8988T (cell line): ENCODE data around the gene RAB20.

Experiments used
- DNase-seq: peaks from one replicate; pipeline ENCODE4 v3.0.0; 2011

Gene RAB20

DNA sequence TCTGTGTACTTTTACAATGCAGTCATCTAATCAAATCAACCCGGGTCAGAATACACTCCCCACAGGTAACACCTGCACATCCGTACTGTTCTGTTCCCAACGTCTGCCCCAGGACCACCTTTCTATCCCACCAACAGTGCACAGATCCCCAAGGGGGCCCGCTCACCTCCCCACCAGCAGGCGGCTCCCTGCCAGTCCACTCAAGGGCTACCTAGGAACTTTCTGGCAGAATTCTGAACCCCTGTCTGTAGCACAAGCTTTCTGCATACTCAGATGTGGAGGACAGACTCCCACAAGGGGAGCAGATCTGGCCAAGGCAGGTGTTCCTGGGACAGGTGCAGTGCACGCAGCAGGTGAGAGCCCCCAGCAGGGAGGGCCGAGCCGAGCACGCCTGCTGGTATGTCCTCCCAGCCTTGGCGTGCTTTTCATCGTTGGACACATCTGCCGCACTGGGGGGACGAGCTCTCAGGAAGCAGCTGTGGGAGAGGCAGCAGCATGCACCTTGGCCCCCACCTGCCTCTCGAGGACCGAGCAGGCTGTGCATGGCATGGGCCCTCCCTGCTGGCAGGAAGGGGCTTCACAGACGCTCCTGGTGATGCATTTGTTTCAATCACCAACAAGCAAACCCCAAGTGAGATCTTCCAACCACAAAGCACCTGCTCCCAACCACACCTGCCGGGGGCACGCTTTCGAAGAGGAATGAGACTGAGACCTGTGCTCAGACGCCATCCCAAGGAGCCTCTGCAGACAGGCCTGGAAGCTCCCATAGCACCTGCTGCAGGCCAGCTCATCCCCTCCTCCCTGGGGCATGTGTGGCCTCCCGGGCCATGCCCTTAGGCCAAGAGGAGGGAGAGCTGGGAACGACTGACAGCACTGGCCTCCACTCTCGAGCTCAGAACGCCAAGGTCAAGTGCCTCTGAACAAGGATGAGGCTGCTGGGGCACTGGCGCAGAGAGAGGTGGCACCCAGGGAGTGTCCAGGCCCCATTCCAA lies 35.9 kb downstream of the RAB20 start:
- DNase-seq = no peak

GRCh38 chr13:110524541-110525257 lies 36.8 kb downstream of the RAB20 start:
- no peak for DNase-seq

- DNase-seq = no peak
These were observed 37.5 kb downstream of the RAB20 start for GRCh38 chr13:110523838-110524540.

DNA sequence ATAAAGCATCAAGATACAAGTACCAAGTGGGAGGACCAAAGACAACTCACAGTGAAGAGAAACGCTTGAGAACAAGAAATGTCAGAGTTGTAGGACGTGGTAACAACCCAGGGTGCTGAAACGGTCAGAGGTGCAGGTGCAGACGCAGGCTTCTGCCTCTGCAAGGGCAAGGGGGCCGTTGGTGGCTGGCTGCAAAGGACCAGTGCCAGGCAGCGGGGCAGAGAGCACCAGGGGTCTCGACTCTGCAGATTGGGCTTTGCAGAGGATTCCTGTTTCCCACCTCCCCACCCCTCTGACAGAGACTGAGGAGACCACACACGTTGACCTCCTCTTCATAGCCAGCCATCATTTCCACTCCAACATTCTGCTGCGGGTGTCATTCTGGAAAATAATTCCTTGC lies 38.3 kb downstream of the RAB20 start:
- no peak for DNase-seq

GRCh38 chr13:110522721-110523120 lies 38.8 kb downstream of the RAB20 start:
- DNase-seq = no peak

- DNase-seq = no peak
These were observed 39.6 kb downstream of the RAB20 start for GRCh38 chr13:110521946-110522345.

DNA sequence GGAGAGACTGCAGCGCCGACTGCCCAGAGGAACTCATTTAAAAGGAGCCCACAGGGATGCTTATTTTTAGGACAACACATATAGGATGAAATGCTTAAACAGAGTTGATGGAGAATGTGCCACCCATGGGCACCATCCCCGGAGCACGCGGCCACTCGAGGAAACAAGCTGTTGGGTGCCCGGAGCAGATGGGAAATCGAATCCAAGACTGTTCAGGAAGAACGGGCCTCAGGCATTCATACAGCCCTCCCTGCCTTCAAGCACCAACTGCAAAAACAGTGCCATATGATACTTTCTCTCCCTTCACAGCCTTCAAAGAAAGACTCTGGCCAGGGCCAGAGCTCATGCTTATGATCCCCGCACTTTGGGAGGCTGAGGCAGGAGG lies 40.2 kb downstream of the RAB20 start:
- DNase-seq = no peak

DNA sequence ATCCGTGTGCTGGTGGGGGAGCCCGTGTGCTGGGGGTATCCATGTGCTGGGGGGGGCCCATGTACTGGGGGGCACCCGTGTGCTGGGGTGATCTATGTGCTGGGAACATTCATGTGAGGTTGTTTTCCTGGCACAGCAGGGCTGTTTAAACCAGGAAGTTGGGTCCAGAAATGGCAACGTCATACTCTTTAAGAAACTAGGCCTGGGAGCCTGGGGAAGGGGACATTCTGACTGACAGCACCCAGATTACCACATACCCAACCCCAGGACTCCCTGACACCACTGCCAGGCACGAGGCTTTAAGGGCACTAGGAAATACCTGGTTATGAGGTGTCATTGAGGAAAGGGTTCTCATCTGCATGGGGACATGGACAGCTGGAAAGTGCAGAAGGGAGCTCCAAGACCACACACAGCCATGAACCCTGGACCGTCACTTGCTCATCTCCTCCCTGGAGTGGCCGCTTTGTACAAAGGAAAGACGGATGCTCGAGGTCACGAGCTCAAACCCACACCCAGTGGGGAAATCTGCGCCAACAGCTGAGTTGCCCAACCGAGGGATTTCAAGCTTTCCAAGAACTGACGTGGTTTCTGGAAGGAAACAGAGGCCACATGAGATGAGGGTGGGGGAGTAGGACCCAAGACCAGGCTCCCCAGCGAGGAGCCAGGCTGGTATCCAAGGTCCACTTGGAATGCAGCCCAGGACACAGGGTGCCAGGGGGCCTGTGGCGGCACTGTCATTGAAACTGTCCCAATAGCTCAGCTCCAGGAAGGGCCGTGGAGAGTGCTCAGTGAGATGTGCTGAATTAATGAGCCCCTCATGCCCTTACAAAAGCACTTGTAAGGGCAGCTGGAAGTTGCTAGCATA lies 40.9 kb downstream of the RAB20 start:
- no peak for DNase-seq

GRCh38 chr13:110519506-110519905 lies 42.0 kb downstream of the RAB20 start:
- no peak for DNase-seq

DNA sequence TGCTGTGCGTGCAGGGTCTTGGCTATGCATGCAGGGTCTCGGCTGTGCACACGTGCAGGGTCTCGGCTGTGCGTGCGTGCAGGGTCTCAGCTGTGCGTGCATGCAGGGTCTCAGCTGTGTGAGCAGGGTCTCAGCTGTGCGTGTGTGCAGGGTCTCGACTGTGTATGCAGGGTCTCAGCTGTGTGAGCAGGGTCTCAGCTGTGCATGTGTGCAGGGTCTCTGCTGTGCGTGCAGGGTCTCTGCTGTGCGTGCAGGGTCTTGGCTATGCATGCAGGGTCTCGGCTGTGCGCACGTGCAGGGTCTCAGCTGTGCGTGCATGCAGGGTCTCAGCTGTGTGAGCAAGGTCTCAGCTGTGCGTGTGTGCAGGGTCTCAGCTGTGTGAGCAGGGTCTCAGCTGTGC lies 42.5 kb downstream of the RAB20 start:
- no peak for DNase-seq

DNA sequence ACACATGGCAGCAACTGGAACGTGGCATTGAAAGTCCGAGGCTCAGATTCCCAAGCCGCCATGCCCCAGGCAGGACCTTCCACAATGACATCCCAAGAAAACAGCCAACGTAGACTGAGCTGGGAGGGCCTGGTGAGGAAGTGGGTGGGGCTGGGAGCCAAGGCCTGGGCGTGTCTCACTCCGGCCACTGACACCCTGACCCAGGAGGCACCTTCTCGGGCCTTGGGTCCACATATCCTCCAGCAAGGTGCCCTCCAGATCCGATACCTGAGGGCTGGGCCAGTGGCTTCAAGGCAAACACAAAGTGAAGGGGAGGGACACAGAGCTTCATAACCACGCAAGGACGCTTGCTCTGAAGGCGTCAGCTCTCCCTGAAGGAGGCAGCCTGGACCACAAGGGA lies 43.0 kb downstream of the RAB20 start:
- DNase-seq = no peak

- DNase-seq = no peak
These were observed 43.3 kb downstream of the RAB20 start for GRCh38 chr13:110518226-110518525.

- no peak for DNase-seq
These were observed 43.9 kb downstream of the RAB20 start for GRCh38 chr13:110517505-110518225.

GRCh38 chr13:110516500-110516899 lies 45.0 kb downstream of the RAB20 start:
- no peak for DNase-seq

DNA sequence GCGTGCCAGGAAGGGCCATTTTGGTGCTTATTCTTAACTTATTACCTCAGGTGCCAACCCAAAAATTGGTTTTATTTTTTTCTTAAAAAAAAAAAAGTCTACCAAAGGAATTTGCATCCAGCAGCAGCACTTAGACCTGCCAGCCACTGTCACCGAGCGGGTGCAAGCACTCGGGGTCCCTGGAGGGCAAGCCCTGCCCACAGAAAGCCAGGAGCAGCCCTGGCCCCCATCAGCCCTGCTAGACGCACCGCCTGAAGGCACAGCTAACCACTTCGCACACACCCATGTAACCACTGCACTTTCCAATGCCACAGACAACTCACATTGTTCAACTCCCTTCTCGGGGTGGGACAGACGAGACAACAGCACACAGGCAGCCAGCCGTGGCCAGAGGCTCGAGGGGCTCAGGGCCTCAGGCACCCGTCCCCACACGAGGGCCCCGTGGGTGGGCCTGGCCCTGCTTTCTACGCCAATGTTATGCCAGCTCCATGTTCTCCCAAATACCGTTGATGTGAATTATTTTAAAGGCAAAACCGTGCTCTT lies 49.3 kb downstream of the RAB20 start:
- no peak for DNase-seq

- DNase-seq = no peak
These were observed 49.9 kb downstream of the RAB20 start for GRCh38 chr13:110511509-110512181.

DNA sequence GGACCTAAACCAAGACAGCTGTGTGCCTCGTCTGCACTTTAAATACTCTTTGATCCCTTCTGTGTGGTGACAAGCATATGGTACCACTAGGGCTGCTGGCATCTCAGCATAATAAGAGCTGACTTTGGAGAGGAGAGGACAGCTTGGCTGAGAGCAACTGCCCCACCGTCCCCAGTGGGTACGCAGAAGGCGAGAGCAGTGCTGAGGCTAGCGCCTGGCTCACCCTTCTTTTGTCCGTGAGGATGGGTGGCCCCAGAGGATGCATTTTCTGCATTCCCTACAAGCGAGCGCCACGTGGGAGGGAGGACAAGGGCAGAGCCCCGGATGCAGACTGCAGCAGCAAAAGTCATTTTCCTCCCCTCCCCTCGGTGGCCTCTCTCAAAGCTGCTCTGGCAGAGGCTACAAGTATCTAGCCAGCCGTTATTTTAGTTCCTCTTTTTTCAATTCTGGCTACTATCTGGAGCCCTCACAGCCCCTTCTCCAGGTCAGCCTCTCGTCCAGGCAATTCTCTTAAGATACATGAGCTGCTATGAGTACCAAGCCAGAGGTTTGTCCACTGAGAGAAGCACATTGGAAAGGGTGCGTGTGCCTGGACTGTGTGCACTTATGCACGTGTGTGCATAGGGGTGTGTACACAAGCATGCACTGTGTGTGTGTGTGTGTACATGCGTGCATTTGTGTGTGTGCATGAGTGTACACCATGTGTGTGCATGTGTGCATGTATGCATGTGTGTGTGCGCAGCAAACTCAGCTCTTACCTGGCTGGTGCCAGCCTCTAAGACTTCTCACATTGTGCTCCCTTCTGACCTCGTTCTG lies 51.3 kb downstream of the RAB20 start:
- no peak for DNase-seq

GRCh38 chr13:110509478-110509926 lies 52.0 kb downstream of the RAB20 start:
- no peak for DNase-seq

- DNase-seq = no peak
These were observed 53.7 kb downstream of the RAB20 start for GRCh38 chr13:110507678-110508381.
